Spleen (tissue), 11 donors: ENCODE results near the gene EYA2. TPM values are rescaled to one million over a fixed set of nuclear protein-coding genes. Genes with fewer than 3 reads are reported as not detected.

Source experiments
- DNase-seq: peaks from one replicate; pipeline ENCODE4 v3.0.0-alpha.2; 2020
- H3K27ac ChIP-seq, 8 donors: fragments of 200-600 bp; sonication (generic) in 7 of 8; 1 replicate in 4 of 8; 2 replicates in 4 of 8; pipeline versions ENCODE4 v1.5.0 to v1.8.0; 2016 to 2021; ENCODE audit warnings: inconsistent platforms in 4 of 8, mild to moderate bottlenecking in 4 of 8, moderate library complexity in 1 of 8
- H3K27me3 ChIP-seq, 7 donors: fragments of 200-600 bp; sonication (generic) in 6 of 7; replicated peaks in 1 of 7; 1 replicate in 4 of 7; 2 replicates in 3 of 7; pipeline versions ENCODE4 v1.5.0 to v1.8.0; 2016 to 2021; ENCODE audit warnings: inconsistent platforms in 3 of 7, mild to moderate bottlenecking in 1 of 7
- H3K36me3 ChIP-seq, 6 donors: fragments of 200-600 bp; sonication (generic) in 5 of 6; 1 replicate in 4 of 6; 2 replicates in 2 of 6; pipeline versions ENCODE4 v1.5.0 to v1.8.0; 2016 to 2021; ENCODE audit warnings: inconsistent platforms in 2 of 6
- H3K4me1 ChIP-seq, 6 donors: fragments of 200-600 bp; sonication (generic) in 5 of 6; 1 replicate in 3 of 6; 2 replicates in 3 of 6; pipeline versions ENCODE4 v1.5.0 to v1.8.0; 2016 to 2021; ENCODE audit warnings: inconsistent platforms in 3 of 6
- H3K4me3 ChIP-seq, 8 donors: fragments of 200-600 bp; sonication (generic) in 7 of 8; 1 replicate in 4 of 8; 2 replicates in 4 of 8; pipeline versions ENCODE4 v1.5.0 to v1.8.0; 2016 to 2021; ENCODE audit warnings: inconsistent platforms in 4 of 8, mild to moderate bottlenecking in 4 of 8, moderate library complexity in 2 of 8
- H3K9me3 ChIP-seq, 8 donors: fragments of 200-600 bp; sonication (generic) in 7 of 8; 1 replicate in 4 of 8; 2 replicates in 4 of 8; pipeline versions ENCODE4 v1.5.0 to v1.8.0; 2016 to 2021; ENCODE audit warnings: inconsistent platforms in 4 of 8
- CTCF ChIP-seq, 11 experiments: fragments of 200-600 bp in 7 of 11; fragments of 450-650 bp in 4 of 11; sonication (generic) in 4 of 11; IDR thresholded peaks in 8 of 11; conservative IDR thresholded peaks in 3 of 11; 1 replicate in 7 of 11; 2 replicates in 4 of 11; pipeline versions ENCODE4 v1.4.0 to v1.8.0; 2016 to 2021; ENCODE audit warnings: antibody characterized with exemption in 11 of 11, inconsistent platforms in 4 of 11, mild to moderate bottlenecking in 1 of 11
- POLR2A ChIP-seq, 3 donors: fragments of 450-650 bp; IDR thresholded peaks; one replicate each; pipeline ENCODE4 v1.5.1; 2017; ENCODE audit warnings: antibody characterized with exemption in 3 of 3, mild to moderate bottlenecking in 1 of 3
- POLR2AphosphoS5 ChIP-seq, 3 donors: sonication (generic); formaldehyde crosslinking; IDR thresholded peaks; one replicate each; pipeline ENCODE4 v1.5.1; 2017; ENCODE audit warnings: antibody characterized with exemption in 3 of 3
- WGBS, 5 donors: extraction: QIAGEN DNeasy Blood & Tissue Kit in 3 of 5; methylation state at CpG; one replicate each; pipeline versions ENCODE4 v1.1.5 to v1.1.7; 2013 to 2018; 5-methylcytosine and 5-hydroxymethylcytosine counted together
- intact Hi-C: fragments of 100-400 bp; cut with DNase I; formaldehyde crosslinking; loops from one replicate; pipeline ENCODE4 v1.15.0; 2023; ENCODE audit warnings: low total_unique reads
- polyA plus RNA-seq, 3 donors: library from polyadenylated mRNA; stranded (reverse); fragments of 200-250 nt; gene quantifications; one replicate each; pipeline ENCODE4 v1.2.1, GENCODE V29; 2013
- total RNA-seq, 7 donors: library from RNA; depleted of rRNA in 3 of 7; stranded (reverse); fragments of >200 nt in 3 of 7; fragmentation: NEBNext Ultra II Directional in 4 of 7; extraction: Animal tissue kit (Norgen Biotek cat#: 25700) in 4 of 7; gene quantifications; one replicate each; pipeline versions ENCODE4 v1.1.0 to v1.2.1, GENCODE V29; 2016 to 2021
- donor health status: healthy with polysubstance abuse.
- donor health status: DM: no; HTN: no; CAD: no; lungs with moderate emphysema.
- donor health status: DM: no; HTN: no; CAD: no.
- donor health status: Bipolar disorder and iron deficiency.
- donor health status: healthy.
- donor health status: DM: no; HTN: no; CAD: no.
- donor health status: DM: yes; HTN: yes; CAD: no.

Gene EYA2
- total and polyA plus RNA-seq, 10 donors, result 0.26 to 0.76 (median 0.51) TPM; not detected in 1

GRCh38 chr20:47058236-47058635 is 163.6 kb downstream of the EYA2 start:
- no peak for DNase-seq
- intact Hi-C loops, result no loop called here
- no peak for TF ChIP-seq CTCF (IDR thresholded peaks at IDR 0.05 in 8 of 11, conservative IDR thresholded peaks at IDR 0.05 in 3 of 11)
- TF ChIP-seq POLR2A (IDR thresholded peaks at IDR 0.05), result no peak
- TF ChIP-seq POLR2AphosphoS5 (IDR thresholded peaks at IDR 0.05), result no peak
- no peaks in the 10 kb centered on the region for H3K9me3 ChIP-seq
- 84 to 88% (median 86%) methylated on average over 4 of the region's 4 CpGs for WGBS, 5 donors
- no peak overlapping the region for H3K27ac ChIP-seq
- no peak overlapping the region for H3K4me3 ChIP-seq
- H3K4me1 ChIP-seq, result no peaks in the 10 kb centered on the region
- no peaks in the 10 kb centered on the region for H3K36me3 ChIP-seq
- peaks cover 0 to 11% (median 0%) of the 10 kb centered on the region in 7 donors for H3K27me3 ChIP-seq

GRCh38 chr20:47059536-47059935 is 164.9 kb downstream of the EYA2 start:
- no peak overlapping the region for H3K4me3 ChIP-seq
- intact Hi-C loops, result no loop called here
- DNase-seq, result no peak
- no peak for TF ChIP-seq POLR2A (IDR thresholded peaks at IDR 0.05)
- no peak for TF ChIP-seq CTCF (IDR thresholded peaks at IDR 0.05 in 8 of 11, conservative IDR thresholded peaks at IDR 0.05 in 3 of 11)
- TF ChIP-seq POLR2AphosphoS5 (IDR thresholded peaks at IDR 0.05), result no peak
- H3K36me3 ChIP-seq, result no peaks in the 10 kb centered on the region
- H3K4me1 ChIP-seq, result no peaks in the 10 kb centered on the region
- WGBS, 5 donors, result 76 to 86% (median 84%) methylated on average over 4 of the region's 4 CpGs
- H3K27ac ChIP-seq, result no peak overlapping the region
- H3K9me3 ChIP-seq, result no peaks in the 10 kb centered on the region
- H3K27me3 ChIP-seq, result peaks cover 0 to 18% (median 0%) of the 10 kb centered on the region in 7 donors

GRCh38 chr20:47061549-47061948 is 166.9 kb downstream of the EYA2 start:
- no peaks in the 10 kb centered on the region for H3K36me3 ChIP-seq
- H3K9me3 ChIP-seq, result peaks cover 0 to 13% (median under 1%) of the 10 kb centered on the region in 8 donors
- peaks cover 0 to 19% (median 0%) of the 10 kb centered on the region in 7 donors for H3K27me3 ChIP-seq
- no peak overlapping the region for H3K27ac ChIP-seq
- TF ChIP-seq POLR2A (IDR thresholded peaks at IDR 0.05) (no peak), CTCF (IDR thresholded peaks at IDR 0.05 in 8 of 11, conservative IDR thresholded peaks at IDR 0.05 in 3 of 11) (no peak), POLR2AphosphoS5 (IDR thresholded peaks at IDR 0.05) (no peak)
- 83 to 92% (median 89%) methylated on average over 8 of the region's 8 CpGs for WGBS, 5 donors
- no peak overlapping the region for H3K4me3 ChIP-seq
- DNase-seq, result no peak
- H3K4me1 ChIP-seq, result no peaks in the 10 kb centered on the region
- intact Hi-C loops, result no loop called here

- intact Hi-C loops, result no loop called here
These were observed 167.7 kb downstream of the EYA2 start for GRCh38 chr20:47062226-47062890.

More at GRCh38 chr20:47062226-47062890, 167.7 kb downstream of the EYA2 start:
- Histone ChIP-seq H3K4me3 (no peak overlapping the region), H3K9me3 (peaks cover 0 to 21% (median 8%) of the 10 kb centered on the region in 8 donors), H3K36me3 (no peaks in the 10 kb centered on the region), H3K27me3 (peaks cover 0 to 19% (median 0%) of the 10 kb centered on the region in 7 donors), H3K4me1 (no peaks in the 10 kb centered on the region), H3K27ac (no peak overlapping the region)
- 77 to 85% (median 82%) methylated on average over 13 to 14 of the region's 14 CpGs for WGBS, 5 donors
- DNase-seq, result no peak
- TF ChIP-seq POLR2AphosphoS5 (IDR thresholded peaks at IDR 0.05) (no peak), CTCF (IDR thresholded peaks at IDR 0.05 in 8 of 11, conservative IDR thresholded peaks at IDR 0.05 in 3 of 11) (no peak), POLR2A (IDR thresholded peaks at IDR 0.05) (no peak)
